Skeletal muscle tissue (tissue), 4 donors: ENCODE results near the gene SLIT3. TPM values are rescaled to one million over a fixed set of nuclear protein-coding genes. Genes with fewer than 3 reads are reported as not detected.
A peak's percentile ranks its signal among the peaks of the same experiment; 100 is the strongest.

Source experiments
- H3K27ac ChIP-seq: one replicate; pipeline ENCODE4 v1.7.0; 2013; ENCODE audit warnings: mild to moderate bottlenecking, low read depth, low read length, inconsistent platforms
- H3K27me3 ChIP-seq, 3 donors: one replicate each; pipeline ENCODE4 v1.7.0; 2013; ENCODE audit warnings: low read length in 3 of 3; ENCODE audit not compliant: control insufficient read depth in 3 of 3, insufficient read depth in 3 of 3
- H3K36me3 ChIP-seq, 3 donors: one replicate each; pipeline ENCODE4 v1.7.0; 2013; ENCODE audit warnings: low read length in 3 of 3; ENCODE audit not compliant: control insufficient read depth in 3 of 3, insufficient read depth in 3 of 3
- H3K4me1 ChIP-seq, 3 donors: one replicate each; pipeline ENCODE4 v1.7.0; 2013; ENCODE audit warnings: low read length in 3 of 3, mild to moderate bottlenecking in 3 of 3; ENCODE audit not compliant: control insufficient read depth in 3 of 3, insufficient read depth in 3 of 3
- H3K4me3 ChIP-seq, 3 donors: one replicate each; pipeline ENCODE4 v1.7.0; 2013; ENCODE audit warnings: low read length in 3 of 3
- H3K9ac ChIP-seq, 3 donors: one replicate each; pipeline ENCODE4 v1.7.0; 2013; ENCODE audit warnings: low read length in 3 of 3, mild to moderate bottlenecking in 3 of 3, moderate library complexity in 2 of 3, low read depth in 1 of 3
- H3K9me3 ChIP-seq, 3 donors: one replicate each; pipeline ENCODE4 v1.7.0; 2013; ENCODE audit warnings: low read length in 3 of 3; ENCODE audit not compliant: control insufficient read depth in 3 of 3
- total RNA-seq: library from RNA; depleted of rRNA; stranded (reverse); fragments of >200 nt; gene quantifications from one replicate; pipeline ENCODE4 v1.2.3, GENCODE V29; 2014
- donor health status: Osteomylitis.

Gene SLIT3
- total RNA-seq, 1 donor from 2014 or later = 7.8 TPM

DNA sequence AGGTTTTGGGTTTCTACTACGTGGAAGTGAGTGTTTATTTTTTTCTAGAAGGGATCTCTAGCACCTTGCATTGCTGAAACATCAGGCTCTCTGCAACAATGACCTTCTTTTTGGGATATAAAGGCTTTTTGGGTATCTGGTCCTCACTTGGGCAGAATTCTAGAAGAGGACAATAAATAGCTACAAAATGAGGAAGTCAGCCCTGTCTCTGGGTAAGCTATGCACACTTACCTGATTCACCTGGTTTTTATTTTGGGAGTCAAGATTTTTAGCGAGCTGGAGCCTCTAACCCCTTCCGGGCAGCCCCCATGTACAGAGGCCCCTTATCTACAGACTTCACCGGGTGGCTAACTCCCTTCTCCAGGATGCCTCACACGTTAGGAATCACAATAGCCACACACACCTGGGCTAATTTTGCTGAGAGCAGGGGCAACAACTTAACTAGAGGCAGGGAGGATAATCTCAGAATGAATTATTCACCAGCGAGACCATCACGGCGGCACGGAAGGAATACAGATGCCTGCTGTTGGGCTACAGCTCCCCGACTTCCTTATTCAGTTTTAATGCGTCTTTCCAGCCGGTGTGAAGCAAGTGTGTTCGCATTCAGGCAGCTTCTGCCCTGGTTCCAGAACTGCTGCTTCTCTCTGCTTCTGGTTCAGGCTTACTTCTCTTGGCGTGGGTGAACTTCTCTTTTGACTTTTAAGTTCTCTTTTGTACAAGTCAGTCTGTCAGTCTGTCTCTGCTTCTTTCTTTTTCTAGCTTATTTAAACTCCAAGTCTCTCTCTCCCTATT, 380.7 kb downstream of the SLIT3 start:
- Histone ChIP-seq H3K9ac (no peak overlapping the region), H3K4me1 (peaks cover 0 to 7% (median 6%) of the 10 kb centered on the region in 3 donors), H3K9me3 (no peaks in the 10 kb centered on the region), H3K27ac (no peak overlapping the region), H3K36me3 (no peaks in the 10 kb centered on the region), H3K27me3 (peaks cover 0 to 15% (median 0%) of the 10 kb centered on the region in 3 donors), H3K4me3 (no peak overlapping the region)

DNA sequence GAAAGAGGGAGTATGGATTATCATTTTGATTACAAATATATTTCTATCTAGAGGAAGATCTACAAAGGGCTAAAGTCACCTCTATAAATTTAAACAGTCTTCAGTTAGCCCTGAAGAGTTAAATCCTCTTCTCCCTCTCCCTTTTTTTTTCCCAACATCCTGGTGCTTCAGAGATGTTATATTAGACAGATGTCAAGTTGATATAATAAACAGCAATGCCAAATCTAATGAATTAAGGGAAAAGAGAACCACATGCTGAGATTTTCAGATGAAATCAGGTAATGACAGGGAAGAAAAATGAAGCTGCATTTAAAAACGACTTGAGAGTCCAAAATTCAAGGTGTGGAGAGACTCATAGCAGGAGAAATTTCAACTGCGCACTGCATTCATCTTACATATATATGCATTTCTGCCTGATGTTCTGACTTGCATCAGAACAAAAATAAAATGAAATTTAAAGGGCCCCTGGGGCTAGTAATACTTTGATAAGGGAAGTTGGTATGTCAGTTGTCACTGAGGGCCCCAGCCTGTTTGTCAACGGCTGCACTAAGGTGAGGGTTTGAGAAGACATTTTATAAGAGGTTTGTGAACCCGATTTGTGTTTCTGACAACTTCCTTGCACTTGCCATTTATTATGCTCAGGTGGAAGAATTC, 382.9 kb downstream of the SLIT3 start:
- Histone ChIP-seq H3K9me3 (no peaks in the 10 kb centered on the region), H3K36me3 (no peaks in the 10 kb centered on the region), H3K27me3 (peaks cover 0 to 6% (median 3%) of the 10 kb centered on the region in 3 donors), H3K4me1 (peaks cover 0 to 7% (median 6%) of the 10 kb centered on the region in 3 donors), H3K27ac (no peak overlapping the region), H3K4me3 (no peak overlapping the region), H3K9ac (no peak overlapping the region)

DNA sequence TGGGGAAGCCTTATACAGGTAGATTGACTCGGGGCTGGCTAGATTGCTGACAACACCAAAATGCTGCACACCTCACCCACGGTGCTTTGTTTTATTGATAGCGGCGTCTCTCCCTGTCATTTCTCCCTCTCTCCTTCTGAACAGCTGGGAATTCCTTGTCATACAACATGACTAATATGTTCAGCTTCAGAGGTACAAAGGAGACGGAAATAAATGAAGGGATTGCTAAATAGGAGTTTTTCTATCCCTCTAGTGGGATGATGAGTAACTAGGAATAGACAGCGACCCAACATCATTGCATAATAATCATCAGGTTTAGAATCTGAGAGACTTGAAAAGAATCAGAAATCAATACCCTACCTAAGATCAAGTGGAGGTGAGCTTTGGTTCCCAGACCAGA, 384.1 kb downstream of the SLIT3 start:
- Histone ChIP-seq H3K27ac (peak overlapping the region; percentile 36), H3K27me3 (peaks cover 0 to 6% (median 3%) of the 10 kb centered on the region in 3 donors), H3K9ac (no peak overlapping the region)

DNA sequence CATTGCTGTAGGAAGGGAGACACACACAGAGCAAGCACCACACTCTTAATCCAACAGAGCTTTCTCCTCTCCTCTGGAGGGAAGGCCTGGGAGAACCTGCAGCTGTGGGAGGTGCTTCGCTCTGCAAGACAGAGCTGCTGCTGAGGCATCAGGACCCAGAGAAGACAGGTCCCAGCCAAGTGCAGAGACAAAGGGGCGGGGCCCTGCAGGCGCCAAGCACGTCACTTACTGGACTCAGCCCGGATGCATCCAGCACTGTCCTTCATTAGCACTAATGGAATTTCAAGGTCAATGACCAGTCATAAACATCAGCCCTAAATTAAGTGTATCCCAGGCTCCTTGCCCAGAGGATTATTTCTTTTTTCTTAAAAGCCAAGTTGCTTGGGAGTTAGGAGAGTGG, 384.7 kb downstream of the SLIT3 start:
- no peak overlapping the region for H3K4me3 ChIP-seq
- no peak overlapping the region for H3K9ac ChIP-seq
- no peaks in the 10 kb centered on the region for H3K9me3 ChIP-seq
- H3K36me3 ChIP-seq = no peaks in the 10 kb centered on the region
- peaks cover 0 to 7% (median 6%) of the 10 kb centered on the region in 3 donors for H3K4me1 ChIP-seq
- H3K27ac ChIP-seq = peak overlapping the region; percentile 36
- peaks cover 0 to 6% (median 3%) of the 10 kb centered on the region in 3 donors for H3K27me3 ChIP-seq

More for the DNA sequence above, 384.1 kb downstream of the SLIT3 start:
- Histone ChIP-seq H3K4me1 (peaks cover 0 to 7% (median 6%) of the 10 kb centered on the region in 3 donors), H3K36me3 (no peaks in the 10 kb centered on the region), H3K9me3 (no peaks in the 10 kb centered on the region), H3K4me3 (no peak overlapping the region)

DNA sequence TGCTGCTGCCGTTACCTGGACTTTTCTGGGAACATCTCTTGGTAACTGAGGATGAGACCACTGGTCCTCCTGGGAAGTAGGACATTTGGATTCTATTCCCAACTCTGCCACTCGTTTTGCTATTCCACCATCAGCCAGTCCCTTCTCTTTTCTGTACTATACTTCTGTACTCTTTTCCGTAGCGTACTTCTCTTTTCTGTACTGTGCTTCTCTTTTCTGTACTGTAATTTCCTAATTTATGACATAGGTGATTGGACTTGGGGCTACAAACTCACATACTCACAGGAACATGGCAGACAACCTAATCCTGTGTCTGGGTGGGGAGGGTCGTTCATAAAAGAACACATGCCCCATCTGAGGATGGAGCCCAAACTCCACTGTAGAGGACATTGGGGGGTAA, 386.4 kb downstream of the SLIT3 start:
- Histone ChIP-seq H3K36me3 (no peaks in the 10 kb centered on the region), H3K4me3 (no peak overlapping the region), H3K27ac (no peak overlapping the region), H3K9ac (no peak overlapping the region), H3K4me1 (peaks cover 0 to 7% (median 6%) of the 10 kb centered on the region in 3 donors), H3K27me3 (peaks cover 0 to 8% (median 3%) of the 10 kb centered on the region in 3 donors), H3K9me3 (no peaks in the 10 kb centered on the region)

DNA sequence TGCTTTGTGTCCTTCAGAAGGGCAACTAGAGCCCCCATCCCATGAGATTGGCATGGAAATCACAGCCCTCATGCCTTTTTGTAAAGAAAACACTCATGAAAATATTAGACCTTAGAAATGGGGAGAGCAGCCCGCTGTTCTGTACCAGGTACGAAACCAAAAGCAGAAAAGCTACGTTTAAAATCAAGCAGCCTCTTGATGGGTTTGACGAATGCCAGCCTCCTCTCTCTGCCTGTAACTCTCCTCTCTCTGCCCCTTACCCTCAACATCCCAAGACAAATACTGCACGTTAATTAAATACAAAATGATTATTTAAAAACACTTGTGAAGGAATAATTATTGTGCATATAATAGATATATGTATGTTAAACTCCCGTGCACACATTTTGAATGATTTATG, 390.1 kb downstream of the SLIT3 start:
- H3K4me3 ChIP-seq = no peak overlapping the region
- peaks cover 0 to 5% (median 3%) of the 10 kb centered on the region in 3 donors for H3K27me3 ChIP-seq
- no peak overlapping the region for H3K27ac ChIP-seq
- no peaks in the 10 kb centered on the region for H3K36me3 ChIP-seq
- H3K9me3 ChIP-seq = no peaks in the 10 kb centered on the region
- H3K4me1 ChIP-seq = no peaks in the 10 kb centered on the region
- no peak overlapping the region for H3K9ac ChIP-seq

DNA sequence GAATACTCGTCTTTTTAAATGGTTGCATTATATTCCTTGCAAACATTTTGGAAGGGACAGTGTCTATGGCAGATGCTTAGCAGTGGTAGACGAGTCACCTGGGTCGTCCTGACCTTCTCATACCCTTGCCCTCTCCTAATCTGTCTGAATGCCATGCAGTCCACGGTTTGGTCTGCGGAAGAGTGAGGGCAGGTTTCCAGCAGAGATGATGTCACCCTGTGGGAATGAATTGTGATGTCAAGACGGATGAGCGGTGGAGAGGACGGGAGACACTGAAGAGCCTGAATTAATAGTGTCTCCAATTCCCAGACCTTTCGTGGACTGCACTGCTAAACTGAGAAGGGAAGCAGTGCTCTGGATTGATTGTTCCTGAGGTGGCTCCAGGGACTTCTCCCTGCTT, 392.7 kb downstream of the SLIT3 start:
- no peak overlapping the region for H3K27ac ChIP-seq
- peaks cover 0 to 5% (median 0%) of the 10 kb centered on the region in 3 donors for H3K27me3 ChIP-seq
- no peak overlapping the region for H3K9ac ChIP-seq
- no peaks in the 10 kb centered on the region for H3K9me3 ChIP-seq
- H3K4me1 ChIP-seq = no peaks in the 10 kb centered on the region
- H3K36me3 ChIP-seq = no peaks in the 10 kb centered on the region
- H3K4me3 ChIP-seq = no peak overlapping the region

DNA sequence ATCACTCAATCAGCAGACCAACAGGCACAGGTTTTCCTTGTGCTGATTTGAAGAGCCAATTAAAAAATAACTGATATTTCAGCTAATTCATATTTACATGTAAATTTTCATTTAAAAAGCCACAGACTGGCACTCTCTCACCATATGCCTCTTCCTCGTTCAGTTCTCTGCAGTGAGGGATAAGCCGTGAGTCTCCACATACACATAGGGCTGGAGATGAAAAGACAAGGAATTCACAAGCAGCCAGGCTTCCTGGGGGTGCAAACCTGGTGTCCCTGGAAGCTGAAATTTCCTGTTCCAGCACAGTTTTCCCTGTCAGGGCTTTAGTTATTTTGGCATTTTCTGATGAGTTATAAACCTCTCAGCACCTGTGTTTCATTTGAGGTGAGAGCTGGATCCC, 397.9 kb downstream of the SLIT3 start:
- Histone ChIP-seq H3K27me3 (no peaks in the 10 kb centered on the region), H3K4me3 (no peak overlapping the region), H3K36me3 (no peaks in the 10 kb centered on the region), H3K27ac (no peak overlapping the region), H3K9me3 (no peaks in the 10 kb centered on the region), H3K4me1 (no peaks in the 10 kb centered on the region), H3K9ac (no peak overlapping the region)

DNA sequence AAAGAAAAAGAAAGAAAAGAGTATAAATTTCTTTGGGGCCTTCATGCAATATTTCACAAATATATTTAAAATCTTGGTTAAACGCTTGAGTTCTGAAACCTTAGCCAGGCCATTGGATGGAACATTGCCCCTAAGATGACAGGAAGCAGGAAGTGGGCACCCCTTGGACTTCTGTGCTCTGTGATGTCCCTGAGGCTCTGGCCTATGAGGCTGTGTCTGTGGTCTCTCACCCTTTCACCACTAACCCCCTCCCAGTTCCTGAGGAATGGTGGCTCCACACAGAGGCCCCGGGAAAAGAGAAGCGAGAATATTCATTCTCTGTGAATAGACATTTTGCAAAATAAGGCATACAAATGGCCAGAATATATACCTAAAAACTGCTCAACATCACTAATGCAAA, 401.3 kb downstream of the SLIT3 start:
- H3K36me3 ChIP-seq = no peaks in the 10 kb centered on the region
- no peak overlapping the region for H3K4me3 ChIP-seq
- H3K9ac ChIP-seq = no peak overlapping the region
- no peak overlapping the region for H3K27ac ChIP-seq
- no peaks in the 10 kb centered on the region for H3K9me3 ChIP-seq
- H3K27me3 ChIP-seq = peaks cover 0 to 5% (median 0%) of the 10 kb centered on the region in 3 donors
- H3K4me1 ChIP-seq = no peaks in the 10 kb centered on the region

DNA sequence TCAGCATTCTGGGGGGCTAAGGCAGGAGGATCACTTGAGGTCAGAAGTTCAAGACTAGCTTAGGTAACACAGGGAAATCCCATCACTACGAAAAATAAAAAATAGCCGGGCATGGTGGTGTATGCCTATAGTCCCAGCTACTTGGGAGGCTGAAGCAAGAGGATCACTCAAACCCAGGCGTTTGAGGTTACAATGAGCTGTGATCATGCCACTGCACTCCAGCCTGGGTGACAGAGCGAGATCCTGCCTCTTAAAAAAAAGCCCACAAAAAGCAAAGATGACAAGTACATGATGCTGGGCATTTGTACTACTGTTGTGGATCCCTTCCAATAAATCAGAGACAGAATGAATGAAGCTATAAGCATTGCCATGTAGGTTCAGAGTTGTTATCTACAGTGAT, 401.7 kb downstream of the SLIT3 start:
- H3K27ac ChIP-seq = no peak overlapping the region
- no peak overlapping the region for H3K4me3 ChIP-seq
- no peak overlapping the region for H3K9ac ChIP-seq
- H3K9me3 ChIP-seq = no peaks in the 10 kb centered on the region
- no peaks in the 10 kb centered on the region for H3K4me1 ChIP-seq
- H3K27me3 ChIP-seq = peaks cover 0 to 5% (median 0%) of the 10 kb centered on the region in 3 donors
- no peaks in the 10 kb centered on the region for H3K36me3 ChIP-seq
